Measurements from ENCODE around the gene B3GNT4. TPM values are rescaled to one million over a fixed set of nuclear protein-coding genes. Genes with fewer than 3 reads are reported as not detected.

Gene B3GNT4
- total and polyA plus RNA-seq, 2 of the 13 experiments (the other 11 are each of a cell fraction or from before 2014, with no cell fraction given), result 0.04 to 0.21 TPM

- TF ChIP-seq ZNF10 (CRISPR knock-in tag; IDR thresholded peaks at IDR 0.05; ENCODE audit: borderline replicate concordance, low read depth) (no peak; the same call in 1 of the 2 replicates), EED (CRISPR knock-in tag; IDR thresholded peaks at IDR 0.05) (no peak), SRSF4 (IDR thresholded peaks at IDR 0.05; ENCODE audit: low read depth, low read length, poor library complexity, severe bottlenecking) (no peak), SMAD1 (CRISPR knock-in tag; IDR thresholded peaks at IDR 0.05; ENCODE audit: borderline replicate concordance, low read depth) (no peak), JUNB (CRISPR knock-in tag; IDR thresholded peaks at IDR 0.05; ENCODE audit: borderline replicate concordance) (no peak), AKNA (CRISPR knock-in tag; IDR thresholded peaks at IDR 0.05; ENCODE audit: borderline replicate concordance) (no peak), ZSCAN20 (CRISPR knock-in tag; IDR thresholded peaks at IDR 0.05; ENCODE audit: borderline replicate concordance) (no peak), MAF1 (CRISPR knock-in tag; IDR thresholded peaks at IDR 0.05; ENCODE audit: borderline replicate concordance) (no peak), ZNF605 (CRISPR knock-in tag; IDR thresholded peaks at IDR 0.05) (peak; percentile 73)
- TF ChIP-seq, protein P1, sequence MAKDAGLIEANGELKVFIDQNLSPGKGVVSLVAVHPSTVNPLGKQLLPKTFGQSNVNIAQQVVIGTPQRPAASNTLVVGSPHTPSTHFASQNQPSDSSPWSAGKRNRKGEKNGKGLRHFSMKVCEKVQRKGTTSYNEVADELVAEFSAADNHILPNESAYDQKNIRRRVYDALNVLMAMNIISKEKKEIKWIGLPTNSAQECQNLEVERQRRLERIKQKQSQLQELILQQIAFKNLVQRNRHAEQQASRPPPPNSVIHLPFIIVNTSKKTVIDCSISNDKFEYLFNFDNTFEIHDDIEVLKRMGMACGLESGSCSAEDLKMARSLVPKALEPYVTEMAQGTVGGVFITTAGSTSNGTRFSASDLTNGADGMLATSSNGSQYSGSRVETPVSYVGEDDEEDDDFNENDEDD (CRISPR knock-in tag; IDR thresholded peaks at IDR 0.05; ENCODE audit: borderline replicate concordance), result peak; percentile 75; the same call in 1 of the 2 replicates
- TF ChIP-seq, protein P2, sequence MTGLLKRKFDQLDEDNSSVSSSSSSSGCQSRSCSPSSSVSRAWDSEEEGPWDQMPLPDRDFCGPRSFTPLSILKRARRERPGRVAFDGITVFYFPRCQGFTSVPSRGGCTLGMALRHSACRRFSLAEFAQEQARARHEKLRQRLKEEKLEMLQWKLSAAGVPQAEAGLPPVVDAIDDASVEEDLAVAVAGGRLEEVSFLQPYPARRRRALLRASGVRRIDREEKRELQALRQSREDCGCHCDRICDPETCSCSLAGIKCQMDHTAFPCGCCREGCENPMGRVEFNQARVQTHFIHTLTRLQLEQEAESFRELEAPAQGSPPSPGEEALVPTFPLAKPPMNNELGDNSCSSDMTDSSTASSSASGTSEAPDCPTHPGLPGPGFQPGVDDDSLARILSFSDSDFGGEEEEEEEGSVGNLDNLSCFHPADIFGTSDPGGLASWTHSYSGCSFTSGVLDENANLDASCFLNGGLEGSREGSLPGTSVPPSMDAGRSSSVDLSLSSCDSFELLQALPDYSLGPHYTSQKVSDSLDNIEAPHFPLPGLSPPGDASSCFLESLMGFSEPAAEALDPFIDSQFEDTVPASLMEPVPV (CRISPR knock-in tag; IDR thresholded peaks at IDR 0.05), result peak; percentile 71; the same call in 1 of the 2 replicates
- TF ChIP-seq, protein P3, sequence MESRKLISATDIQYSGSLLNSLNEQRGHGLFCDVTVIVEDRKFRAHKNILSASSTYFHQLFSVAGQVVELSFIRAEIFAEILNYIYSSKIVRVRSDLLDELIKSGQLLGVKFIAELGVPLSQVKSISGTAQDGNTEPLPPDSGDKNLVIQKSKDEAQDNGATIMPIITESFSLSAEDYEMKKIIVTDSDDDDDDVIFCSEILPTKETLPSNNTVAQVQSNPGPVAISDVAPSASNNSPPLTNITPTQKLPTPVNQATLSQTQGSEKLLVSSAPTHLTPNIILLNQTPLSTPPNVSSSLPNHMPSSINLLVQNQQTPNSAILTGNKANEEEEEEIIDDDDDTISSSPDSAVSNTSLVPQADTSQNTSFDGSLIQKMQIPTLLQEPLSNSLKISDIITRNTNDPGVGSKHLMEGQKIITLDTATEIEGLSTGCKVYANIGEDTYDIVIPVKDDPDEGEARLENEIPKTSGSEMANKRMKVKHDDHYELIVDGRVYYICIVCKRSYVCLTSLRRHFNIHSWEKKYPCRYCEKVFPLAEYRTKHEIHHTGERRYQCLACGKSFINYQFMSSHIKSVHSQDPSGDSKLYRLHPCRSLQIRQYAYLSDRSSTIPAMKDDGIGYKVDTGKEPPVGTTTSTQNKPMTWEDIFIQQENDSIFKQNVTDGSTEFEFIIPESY (CRISPR knock-in tag; IDR thresholded peaks at IDR 0.05), result 0 out of 2 replicates have a peak, but pooled peaks have one; percentile 21
- TF ChIP-seq, protein P4, sequence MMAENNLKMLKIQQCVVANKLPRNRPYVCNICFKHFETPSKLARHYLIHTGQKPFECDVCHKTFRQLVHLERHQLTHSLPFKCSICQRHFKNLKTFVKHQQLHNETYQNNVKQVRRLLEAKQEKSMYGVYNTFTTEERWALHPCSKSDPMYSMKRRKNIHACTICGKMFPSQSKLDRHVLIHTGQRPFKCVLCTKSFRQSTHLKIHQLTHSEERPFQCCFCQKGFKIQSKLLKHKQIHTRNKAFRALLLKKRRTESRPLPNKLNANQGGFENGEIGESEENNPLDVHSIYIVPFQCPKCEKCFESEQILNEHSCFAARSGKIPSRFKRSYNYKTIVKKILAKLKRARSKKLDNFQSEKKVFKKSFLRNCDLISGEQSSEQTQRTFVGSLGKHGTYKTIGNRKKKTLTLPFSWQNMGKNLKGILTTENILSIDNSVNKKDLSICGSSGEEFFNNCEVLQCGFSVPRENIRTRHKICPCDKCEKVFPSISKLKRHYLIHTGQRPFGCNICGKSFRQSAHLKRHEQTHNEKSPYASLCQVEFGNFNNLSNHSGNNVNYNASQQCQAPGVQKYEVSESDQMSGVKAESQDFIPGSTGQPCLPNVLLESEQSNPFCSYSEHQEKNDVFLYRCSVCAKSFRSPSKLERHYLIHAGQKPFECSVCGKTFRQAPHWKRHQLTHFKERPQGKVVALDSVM (CRISPR knock-in tag; IDR thresholded peaks at IDR 0.05), result peak; percentile 45; the same call in 1 of the 2 replicates
- TF ChIP-seq, protein P5, sequence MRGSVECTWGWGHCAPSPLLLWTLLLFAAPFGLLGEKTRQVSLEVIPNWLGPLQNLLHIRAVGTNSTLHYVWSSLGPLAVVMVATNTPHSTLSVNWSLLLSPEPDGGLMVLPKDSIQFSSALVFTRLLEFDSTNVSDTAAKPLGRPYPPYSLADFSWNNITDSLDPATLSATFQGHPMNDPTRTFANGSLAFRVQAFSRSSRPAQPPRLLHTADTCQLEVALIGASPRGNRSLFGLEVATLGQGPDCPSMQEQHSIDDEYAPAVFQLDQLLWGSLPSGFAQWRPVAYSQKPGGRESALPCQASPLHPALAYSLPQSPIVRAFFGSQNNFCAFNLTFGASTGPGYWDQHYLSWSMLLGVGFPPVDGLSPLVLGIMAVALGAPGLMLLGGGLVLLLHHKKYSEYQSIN (CRISPR knock-in tag; IDR thresholded peaks at IDR 0.05; ENCODE audit: borderline replicate concordance), result no peak
Measured at GRCh38 chr12:122225683-122226365, 22.3 kb downstream of the B3GNT4 start, which contains the start of gene DIABLO (continued).

Measured in HepG2 (cell line).